GM12801 (cell line): ENCODE results near the gene STH.

Experiments used
- TF ChIP-seq, protein P1 (sequence below): IDR thresholded peaks from one replicate; pipeline ENCODE4 v1.5.1; 2011; ENCODE audit warnings: control low read depth; ENCODE audit not compliant: insufficient read length; ENCODE audit errors: extremely low read depth

Gene STH

DNA sequence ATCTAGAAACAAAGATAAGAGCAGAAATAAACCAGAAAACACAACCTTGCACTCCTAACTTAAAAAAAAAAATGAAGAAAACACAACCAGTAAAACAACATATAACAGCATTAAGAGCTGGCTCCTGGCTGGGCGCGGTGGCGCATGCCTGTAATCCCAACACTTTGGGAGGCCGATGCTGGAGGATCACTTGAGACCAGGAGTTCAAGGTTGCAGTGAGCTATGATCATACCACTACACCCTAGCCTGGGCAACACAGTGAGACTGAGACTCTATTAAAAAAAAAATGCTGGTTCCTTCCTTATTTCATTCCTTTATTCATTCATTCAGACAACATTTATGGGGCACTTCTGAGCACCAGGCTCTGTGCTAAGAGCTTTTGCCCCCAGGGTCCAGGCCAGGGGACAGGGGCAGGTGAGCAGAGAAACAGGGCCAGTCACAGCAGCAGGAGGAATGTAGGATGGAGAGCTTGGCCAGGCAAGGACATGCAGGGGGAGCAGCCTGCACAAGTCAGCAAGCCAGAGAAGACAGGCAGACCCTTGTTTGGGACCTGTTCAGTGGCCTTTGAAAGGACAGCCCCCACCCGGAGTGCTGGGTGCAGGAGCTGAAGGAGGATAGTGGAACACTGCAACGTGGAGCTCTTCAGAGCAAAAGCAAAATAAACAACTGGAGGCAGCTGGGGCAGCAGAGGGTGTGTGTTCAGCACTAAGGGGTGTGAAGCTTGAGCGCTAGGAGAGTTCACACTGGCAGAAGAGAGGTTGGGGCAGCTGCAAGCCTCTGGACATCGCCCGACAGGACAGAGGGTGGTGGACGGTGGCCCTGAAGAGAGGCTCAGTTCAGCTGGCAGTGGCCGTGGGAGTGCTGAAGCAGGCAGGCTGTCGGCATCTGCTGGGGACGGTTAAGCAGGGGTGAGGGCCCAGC, 2.6 kb downstream of the STH start:
- TF ChIP-seq, protein P1, sequence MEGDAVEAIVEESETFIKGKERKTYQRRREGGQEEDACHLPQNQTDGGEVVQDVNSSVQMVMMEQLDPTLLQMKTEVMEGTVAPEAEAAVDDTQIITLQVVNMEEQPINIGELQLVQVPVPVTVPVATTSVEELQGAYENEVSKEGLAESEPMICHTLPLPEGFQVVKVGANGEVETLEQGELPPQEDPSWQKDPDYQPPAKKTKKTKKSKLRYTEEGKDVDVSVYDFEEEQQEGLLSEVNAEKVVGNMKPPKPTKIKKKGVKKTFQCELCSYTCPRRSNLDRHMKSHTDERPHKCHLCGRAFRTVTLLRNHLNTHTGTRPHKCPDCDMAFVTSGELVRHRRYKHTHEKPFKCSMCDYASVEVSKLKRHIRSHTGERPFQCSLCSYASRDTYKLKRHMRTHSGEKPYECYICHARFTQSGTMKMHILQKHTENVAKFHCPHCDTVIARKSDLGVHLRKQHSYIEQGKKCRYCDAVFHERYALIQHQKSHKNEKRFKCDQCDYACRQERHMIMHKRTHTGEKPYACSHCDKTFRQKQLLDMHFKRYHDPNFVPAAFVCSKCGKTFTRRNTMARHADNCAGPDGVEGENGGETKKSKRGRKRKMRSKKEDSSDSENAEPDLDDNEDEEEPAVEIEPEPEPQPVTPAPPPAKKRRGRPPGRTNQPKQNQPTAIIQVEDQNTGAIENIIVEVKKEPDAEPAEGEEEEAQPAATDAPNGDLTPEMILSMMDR: no peak

DNA sequence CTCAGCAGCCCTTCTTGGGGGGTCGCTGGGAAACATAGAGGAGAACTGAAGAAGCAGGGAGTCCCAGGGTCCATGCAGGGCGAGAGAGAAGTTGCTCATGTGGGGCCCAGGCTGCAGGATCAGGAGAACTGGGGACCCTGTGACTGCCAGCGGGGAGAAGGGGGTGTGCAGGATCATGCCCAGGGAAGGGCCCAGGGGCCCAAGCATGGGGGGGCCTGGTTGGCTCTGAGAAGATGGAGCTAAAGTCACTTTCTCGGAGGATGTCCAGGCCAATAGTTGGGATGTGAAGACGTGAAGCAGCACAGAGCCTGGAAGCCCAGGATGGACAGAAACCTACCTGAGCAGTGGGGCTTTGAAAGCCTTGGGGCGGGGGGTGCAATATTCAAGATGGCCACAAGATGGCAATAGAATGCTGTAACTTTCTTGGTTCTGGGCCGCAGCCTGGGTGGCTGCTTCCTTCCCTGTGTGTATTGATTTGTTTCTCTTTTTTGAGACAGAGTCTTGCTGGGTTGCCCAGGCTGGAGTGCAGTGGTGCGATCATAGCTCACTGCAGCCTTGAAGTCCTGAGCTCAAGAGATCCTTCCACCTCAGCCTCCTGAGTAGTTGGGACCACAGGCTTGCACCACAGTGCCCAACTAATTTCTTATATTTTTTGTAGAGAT, 3.4 kb downstream of the STH start:
- TF ChIP-seq, protein P1: no peak

DNA sequence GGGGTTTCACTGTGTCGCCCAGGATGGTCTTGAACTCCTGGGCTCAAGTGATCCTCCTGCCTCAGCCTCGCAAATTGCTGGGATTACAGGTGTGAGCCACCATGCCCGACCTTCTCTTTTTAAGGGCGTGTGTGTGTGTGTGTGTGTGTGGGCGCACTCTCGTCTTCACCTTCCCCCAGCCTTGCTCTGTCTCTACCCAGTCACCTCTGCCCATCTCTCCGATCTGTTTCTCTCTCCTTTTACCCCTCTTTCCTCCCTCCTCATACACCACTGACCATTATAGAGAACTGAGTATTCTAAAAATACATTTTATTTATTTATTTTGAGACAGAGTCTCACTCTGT, 3.9 kb downstream of the STH start:
- TF ChIP-seq, protein P1: no peak

DNA sequence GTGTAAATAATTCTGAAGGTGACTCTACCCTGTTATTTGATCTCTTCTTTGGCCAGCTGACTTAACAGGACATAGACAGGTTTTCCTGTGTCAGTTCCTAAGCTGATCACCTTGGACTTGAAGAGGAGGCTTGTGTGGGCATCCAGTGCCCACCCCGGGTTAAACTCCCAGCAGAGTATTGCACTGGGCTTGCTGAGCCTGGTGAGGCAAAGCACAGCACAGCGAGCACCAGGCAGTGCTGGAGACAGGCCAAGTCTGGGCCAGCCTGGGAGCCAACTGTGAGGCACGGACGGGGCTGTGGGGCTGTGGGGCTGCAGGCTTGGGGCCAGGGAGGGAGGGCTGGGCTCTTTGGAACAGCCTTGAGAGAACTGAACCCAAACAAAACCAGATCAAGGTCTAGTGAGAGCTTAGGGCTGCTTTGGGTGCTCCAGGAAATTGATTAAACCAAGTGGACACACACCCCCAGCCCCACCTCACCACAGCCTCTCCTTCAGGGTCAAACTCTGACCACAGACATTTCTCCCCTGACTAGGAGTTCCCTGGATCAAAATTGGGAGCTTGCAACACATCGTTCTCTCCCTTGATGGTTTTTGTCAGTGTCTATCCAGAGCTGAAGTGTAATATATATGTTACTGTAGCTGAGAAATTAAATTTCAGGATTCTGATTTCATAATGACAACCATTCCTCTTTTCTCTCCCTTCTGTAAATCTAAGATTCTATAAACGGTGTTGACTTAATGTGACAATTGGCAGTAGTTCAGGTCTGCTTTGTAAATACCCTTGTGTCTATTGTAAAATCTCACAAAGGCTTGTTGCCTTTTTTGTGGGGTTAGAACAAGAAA, 5.1 kb downstream of the STH start:
- TF ChIP-seq, protein P1: no peak

DNA sequence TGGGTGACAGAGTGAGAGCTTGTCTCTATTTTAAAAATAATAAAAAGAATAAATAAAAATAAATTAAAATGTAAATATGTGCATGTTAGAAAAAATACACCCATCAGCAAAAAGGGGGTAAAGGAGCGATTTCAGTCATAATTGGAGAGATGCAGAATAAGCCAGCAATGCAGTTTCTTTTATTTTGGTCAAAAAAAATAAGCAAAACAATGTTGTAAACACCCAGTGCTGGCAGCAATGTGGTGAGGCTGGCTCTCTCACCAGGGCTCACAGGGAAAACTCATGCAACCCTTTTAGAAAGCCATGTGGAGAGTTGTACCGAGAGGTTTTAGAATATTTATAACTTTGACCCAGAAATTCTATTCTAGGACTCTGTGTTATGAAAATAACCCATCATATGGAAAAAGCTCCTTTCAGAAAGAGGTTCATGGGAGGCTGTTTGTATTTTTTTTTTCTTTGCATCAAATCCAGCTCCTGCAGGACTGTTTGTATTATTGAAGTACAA, 8.5 kb downstream of the STH start:
- TF ChIP-seq, protein P1: no peak

DNA sequence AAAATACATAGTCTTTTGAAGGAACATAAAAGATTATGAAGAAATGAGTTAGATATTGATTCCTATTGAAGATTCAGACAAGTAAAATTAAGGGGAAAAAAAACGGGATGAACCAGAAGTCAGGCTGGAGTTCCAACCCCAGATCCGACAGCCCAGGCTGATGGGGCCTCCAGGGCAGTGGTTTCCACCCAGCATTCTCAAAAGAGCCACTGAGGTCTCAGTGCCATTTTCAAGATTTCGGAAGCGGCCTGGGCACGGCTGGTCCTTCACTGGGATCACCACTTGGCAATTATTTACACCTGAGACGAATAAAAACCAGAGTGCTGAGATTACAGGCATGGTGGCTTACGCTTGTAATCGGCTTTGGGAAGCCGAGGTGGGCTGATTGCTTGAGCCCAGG, 9.5 kb downstream of the STH start:
- TF ChIP-seq, protein P1: no peak
